ENCODE results near the gene CLRN3. TPM values are rescaled to one million over a fixed set of nuclear protein-coding genes. Genes with fewer than 3 reads are reported as not detected.

CLRN3 gene
- polyA plus RNA-seq, 1 donor from 2014 or later, result not detected

DNA sequence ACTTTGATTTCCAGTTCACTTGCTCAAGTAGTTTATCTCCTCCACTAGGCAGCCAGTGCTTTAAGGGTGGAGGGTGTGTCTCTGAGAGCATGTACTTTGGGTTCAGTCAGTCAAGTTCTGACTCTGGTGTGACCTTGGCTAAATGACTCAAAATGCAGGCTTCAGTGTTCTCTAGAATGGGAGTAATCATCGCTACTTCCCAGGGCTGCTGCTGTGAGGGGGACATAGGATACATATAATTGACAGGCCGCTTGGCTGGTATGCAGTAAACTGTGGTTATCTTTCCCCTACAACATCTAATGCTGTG, 17.7 kb upstream of the CLRN3 start:
- Histone ChIP-seq H3K36me3 (ENCODE audit: insufficient read depth, low read length) (no peaks in the 10 kb centered on the region), H3K9me2 (ENCODE audit: insufficient read depth, low read length) (no peaks in the 10 kb centered on the region), H3F3A (ENCODE audit: insufficient read depth, low read length, poor library complexity, severe bottlenecking) (no peaks in the 10 kb centered on the region), H3K9me3 (ENCODE audit: low read length) (no peaks in the 10 kb centered on the region), H2AFZ (ENCODE audit: low read depth, low read length) (no peak overlapping the region), H3K79me2 (replicated peaks; ENCODE audit: insufficient read depth, low read length) (no peaks in the 10 kb centered on the region), H3K4me2 (ENCODE audit: low read length) (no peak overlapping the region), H3K4me3 (ENCODE audit: low read length) (no peak overlapping the region), H3K9ac (ENCODE audit: low read length) (no peak overlapping the region), H3K27ac (ENCODE audit: low read length) (no peak overlapping the region), H4K20me1 (ENCODE audit: insufficient read depth) (no peaks in the 10 kb centered on the region), H3K27me3 (ENCODE audit: insufficient read depth, low read depth, low read length) (peaks cover 12% of the 10 kb centered on the region)
- TF ChIP-seq EZH2 (IDR thresholded peaks at IDR 0.05; ENCODE audit: borderline replicate concordance, insufficient read depth, low read length, poor library complexity, severe bottlenecking) (no peak), EP300 (conservative IDR thresholded peaks at IDR 0.05; ENCODE audit: poor library complexity, severe bottlenecking) (no peak)
- TF ChIP-seq, protein P1, sequence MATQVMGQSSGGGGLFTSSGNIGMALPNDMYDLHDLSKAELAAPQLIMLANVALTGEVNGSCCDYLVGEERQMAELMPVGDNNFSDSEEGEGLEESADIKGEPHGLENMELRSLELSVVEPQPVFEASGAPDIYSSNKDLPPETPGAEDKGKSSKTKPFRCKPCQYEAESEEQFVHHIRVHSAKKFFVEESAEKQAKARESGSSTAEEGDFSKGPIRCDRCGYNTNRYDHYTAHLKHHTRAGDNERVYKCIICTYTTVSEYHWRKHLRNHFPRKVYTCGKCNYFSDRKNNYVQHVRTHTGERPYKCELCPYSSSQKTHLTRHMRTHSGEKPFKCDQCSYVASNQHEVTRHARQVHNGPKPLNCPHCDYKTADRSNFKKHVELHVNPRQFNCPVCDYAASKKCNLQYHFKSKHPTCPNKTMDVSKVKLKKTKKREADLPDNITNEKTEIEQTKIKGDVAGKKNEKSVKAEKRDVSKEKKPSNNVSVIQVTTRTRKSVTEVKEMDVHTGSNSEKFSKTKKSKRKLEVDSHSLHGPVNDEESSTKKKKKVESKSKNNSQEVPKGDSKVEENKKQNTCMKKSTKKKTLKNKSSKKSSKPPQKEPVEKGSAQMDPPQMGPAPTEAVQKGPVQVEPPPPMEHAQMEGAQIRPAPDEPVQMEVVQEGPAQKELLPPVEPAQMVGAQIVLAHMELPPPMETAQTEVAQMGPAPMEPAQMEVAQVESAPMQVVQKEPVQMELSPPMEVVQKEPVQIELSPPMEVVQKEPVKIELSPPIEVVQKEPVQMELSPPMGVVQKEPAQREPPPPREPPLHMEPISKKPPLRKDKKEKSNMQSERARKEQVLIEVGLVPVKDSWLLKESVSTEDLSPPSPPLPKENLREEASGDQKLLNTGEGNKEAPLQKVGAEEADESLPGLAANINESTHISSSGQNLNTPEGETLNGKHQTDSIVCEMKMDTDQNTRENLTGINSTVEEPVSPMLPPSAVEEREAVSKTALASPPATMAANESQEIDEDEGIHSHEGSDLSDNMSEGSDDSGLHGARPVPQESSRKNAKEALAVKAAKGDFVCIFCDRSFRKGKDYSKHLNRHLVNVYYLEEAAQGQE (IDR thresholded peaks at IDR 0.05; ENCODE audit: borderline replicate concordance), result no peak

DNA sequence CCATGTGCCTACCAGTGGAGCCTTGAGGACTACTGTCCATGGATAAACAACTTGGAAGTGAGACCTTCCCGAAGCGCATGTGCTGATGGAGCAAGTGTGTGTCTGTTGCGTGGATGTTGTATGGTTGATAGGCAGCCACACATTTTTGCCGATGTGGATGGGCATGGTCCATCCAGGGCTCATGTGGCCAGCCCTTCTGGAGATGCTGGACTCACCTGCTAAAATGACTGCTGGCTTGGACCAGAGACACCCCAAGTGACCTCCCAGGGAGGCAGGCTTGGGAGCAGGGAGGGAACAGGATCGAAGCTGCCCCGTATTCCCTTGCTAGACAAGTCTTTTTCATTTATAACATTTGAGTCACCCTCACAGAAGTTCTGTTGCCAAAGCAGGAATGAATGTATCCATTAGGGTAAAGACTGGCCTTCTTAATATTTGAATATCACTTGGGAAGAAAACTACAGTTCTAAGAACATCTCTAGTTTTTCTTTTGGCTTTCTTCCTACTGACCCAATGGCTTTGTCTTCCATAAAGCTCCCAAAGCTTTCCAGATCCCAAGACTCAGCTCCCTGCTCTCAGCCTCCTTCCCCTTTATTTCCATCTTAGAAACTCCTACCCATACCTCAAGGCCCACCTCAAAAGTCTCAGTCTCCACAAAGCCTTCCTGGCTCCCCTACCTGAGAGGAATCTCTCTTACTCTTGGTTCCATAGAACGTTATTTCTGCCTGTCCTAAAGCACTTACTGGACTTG, 17.1 kb upstream of the CLRN3 start:
- no peak overlapping the region for H2AFZ ChIP-seq (ENCODE audit: low read depth, low read length)
- TF ChIP-seq, protein P1 (IDR thresholded peaks at IDR 0.05; ENCODE audit: borderline replicate concordance), result no peak
- TF ChIP-seq POLR2AphosphoS5 (IDR thresholded peaks at IDR 0.05) (no peak), EP300 (conservative IDR thresholded peaks at IDR 0.05; ENCODE audit: poor library complexity, severe bottlenecking) (no peak), TAF1 (IDR thresholded peaks at IDR 0.05; ENCODE audit: low read depth) (no peak), MXI1 (conservative IDR thresholded peaks at IDR 0.05; ENCODE audit: poor library complexity, severe bottlenecking) (no peak)
- H3K9me2 ChIP-seq (ENCODE audit: insufficient read depth, low read length), result no peaks in the 10 kb centered on the region
- no peaks in the 10 kb centered on the region for H3K79me2 ChIP-seq (replicated peaks; ENCODE audit: insufficient read depth, low read length)
- no peaks in the 10 kb centered on the region for H3K36me3 ChIP-seq (ENCODE audit: insufficient read depth, low read length)
- no peaks in the 10 kb centered on the region for H4K20me1 ChIP-seq (ENCODE audit: insufficient read depth)
- no peak overlapping the region for H3K9ac ChIP-seq (ENCODE audit: low read length)
- no peaks in the 10 kb centered on the region for H3F3A ChIP-seq (ENCODE audit: insufficient read depth, low read length, poor library complexity, severe bottlenecking)
- peaks cover 12% of the 10 kb centered on the region for H3K27me3 ChIP-seq (ENCODE audit: insufficient read depth, low read depth, low read length)
- no peak overlapping the region for H3K4me3 ChIP-seq (ENCODE audit: low read length)
- H3K4me2 ChIP-seq (ENCODE audit: low read length), result no peak overlapping the region
- H3K27ac ChIP-seq (ENCODE audit: low read length), result no peak overlapping the region
- no peaks in the 10 kb centered on the region for H3K9me3 ChIP-seq (ENCODE audit: low read length)

DNA sequence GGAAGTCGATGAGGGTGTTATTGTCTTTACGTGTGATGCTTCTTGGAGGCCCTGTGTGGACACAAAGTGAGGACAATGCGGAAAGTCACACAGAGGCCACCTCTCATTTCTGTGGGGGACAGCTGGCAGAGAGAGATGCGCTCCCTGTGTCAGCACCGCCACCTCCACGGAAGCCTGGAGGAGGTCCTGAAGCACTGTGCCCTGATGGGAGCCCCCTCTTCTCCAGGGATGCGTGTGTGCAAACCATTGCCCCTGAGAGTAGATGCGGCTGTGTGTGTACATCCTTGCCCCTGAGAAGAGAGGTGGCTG, 16.2 kb upstream of the CLRN3 start:
- no peak overlapping the region for H3K9ac ChIP-seq (ENCODE audit: low read length)
- TF ChIP-seq, protein P1 (IDR thresholded peaks at IDR 0.05; ENCODE audit: borderline replicate concordance), result no peak
- TF ChIP-seq TAF1 (IDR thresholded peaks at IDR 0.05; ENCODE audit: low read depth) (no peak), EP300 (conservative IDR thresholded peaks at IDR 0.05; ENCODE audit: poor library complexity, severe bottlenecking) (no peak), POLR2AphosphoS5 (IDR thresholded peaks at IDR 0.05) (no peak), SMC3 (conservative IDR thresholded peaks at IDR 0.05; ENCODE audit: poor library complexity) (no peak), RAD21 (conservative IDR thresholded peaks at IDR 0.05) (no peak), MXI1 (conservative IDR thresholded peaks at IDR 0.05; ENCODE audit: poor library complexity, severe bottlenecking) (no peak)
- TF ChIP-seq, protein P2, sequence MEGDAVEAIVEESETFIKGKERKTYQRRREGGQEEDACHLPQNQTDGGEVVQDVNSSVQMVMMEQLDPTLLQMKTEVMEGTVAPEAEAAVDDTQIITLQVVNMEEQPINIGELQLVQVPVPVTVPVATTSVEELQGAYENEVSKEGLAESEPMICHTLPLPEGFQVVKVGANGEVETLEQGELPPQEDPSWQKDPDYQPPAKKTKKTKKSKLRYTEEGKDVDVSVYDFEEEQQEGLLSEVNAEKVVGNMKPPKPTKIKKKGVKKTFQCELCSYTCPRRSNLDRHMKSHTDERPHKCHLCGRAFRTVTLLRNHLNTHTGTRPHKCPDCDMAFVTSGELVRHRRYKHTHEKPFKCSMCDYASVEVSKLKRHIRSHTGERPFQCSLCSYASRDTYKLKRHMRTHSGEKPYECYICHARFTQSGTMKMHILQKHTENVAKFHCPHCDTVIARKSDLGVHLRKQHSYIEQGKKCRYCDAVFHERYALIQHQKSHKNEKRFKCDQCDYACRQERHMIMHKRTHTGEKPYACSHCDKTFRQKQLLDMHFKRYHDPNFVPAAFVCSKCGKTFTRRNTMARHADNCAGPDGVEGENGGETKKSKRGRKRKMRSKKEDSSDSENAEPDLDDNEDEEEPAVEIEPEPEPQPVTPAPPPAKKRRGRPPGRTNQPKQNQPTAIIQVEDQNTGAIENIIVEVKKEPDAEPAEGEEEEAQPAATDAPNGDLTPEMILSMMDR (IDR thresholded peaks at IDR 0.05; ENCODE audit: poor library complexity, severe bottlenecking), result no peak

More for the DNA sequence above, 16.2 kb upstream of the CLRN3 start:
- no peak overlapping the region for H3K27ac ChIP-seq (ENCODE audit: low read length)
- no peaks in the 10 kb centered on the region for H3F3A ChIP-seq (ENCODE audit: insufficient read depth, low read length, poor library complexity, severe bottlenecking)
- H3K36me3 ChIP-seq (ENCODE audit: insufficient read depth, low read length), result no peaks in the 10 kb centered on the region
- H3K9me3 ChIP-seq (ENCODE audit: low read length), result no peaks in the 10 kb centered on the region
- peaks cover 12% of the 10 kb centered on the region for H3K27me3 ChIP-seq (ENCODE audit: insufficient read depth, low read depth, low read length)
- no peak overlapping the region for H3K4me3 ChIP-seq (ENCODE audit: low read length)
- no peaks in the 10 kb centered on the region for H3K9me2 ChIP-seq (ENCODE audit: insufficient read depth, low read length)
- no peaks in the 10 kb centered on the region for H4K20me1 ChIP-seq (ENCODE audit: insufficient read depth)
- no peak overlapping the region for H2AFZ ChIP-seq (ENCODE audit: low read depth, low read length)
- H3K79me2 ChIP-seq (replicated peaks; ENCODE audit: insufficient read depth, low read length), result no peaks in the 10 kb centered on the region
- H3K4me2 ChIP-seq (ENCODE audit: low read length), result no peak overlapping the region
